ENCODE data around the gene TGM3.

GRCh38 chr20:2335096-2335870, 39.5 kb downstream of the TGM3 start:
- TF ChIP-seq CTCF (IDR thresholded peaks at IDR 0.05) (no peak), POLR2A (IDR thresholded peaks at IDR 0.05) (no peak)

All from lower leg skin (tissue), 3 donors.